Measurements from ENCODE around the gene PPP1R14B. TPM values are rescaled to one million over a fixed set of nuclear protein-coding genes. Genes with fewer than 3 reads are reported as not detected.

Gene PPP1R14B
- total RNA-seq, 3 donors from 2014 or later, result 63.0 to 101 (median 64.7) TPM

GRCh38 chr11:64229744-64230170, 17.0 kb downstream of the PPP1R14B start:
- TF ChIP-seq POLR2AphosphoS5 (IDR thresholded peaks at IDR 0.05), result no peak
- TF ChIP-seq, protein P1, sequence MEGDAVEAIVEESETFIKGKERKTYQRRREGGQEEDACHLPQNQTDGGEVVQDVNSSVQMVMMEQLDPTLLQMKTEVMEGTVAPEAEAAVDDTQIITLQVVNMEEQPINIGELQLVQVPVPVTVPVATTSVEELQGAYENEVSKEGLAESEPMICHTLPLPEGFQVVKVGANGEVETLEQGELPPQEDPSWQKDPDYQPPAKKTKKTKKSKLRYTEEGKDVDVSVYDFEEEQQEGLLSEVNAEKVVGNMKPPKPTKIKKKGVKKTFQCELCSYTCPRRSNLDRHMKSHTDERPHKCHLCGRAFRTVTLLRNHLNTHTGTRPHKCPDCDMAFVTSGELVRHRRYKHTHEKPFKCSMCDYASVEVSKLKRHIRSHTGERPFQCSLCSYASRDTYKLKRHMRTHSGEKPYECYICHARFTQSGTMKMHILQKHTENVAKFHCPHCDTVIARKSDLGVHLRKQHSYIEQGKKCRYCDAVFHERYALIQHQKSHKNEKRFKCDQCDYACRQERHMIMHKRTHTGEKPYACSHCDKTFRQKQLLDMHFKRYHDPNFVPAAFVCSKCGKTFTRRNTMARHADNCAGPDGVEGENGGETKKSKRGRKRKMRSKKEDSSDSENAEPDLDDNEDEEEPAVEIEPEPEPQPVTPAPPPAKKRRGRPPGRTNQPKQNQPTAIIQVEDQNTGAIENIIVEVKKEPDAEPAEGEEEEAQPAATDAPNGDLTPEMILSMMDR (IDR thresholded peaks at IDR 0.05), result no peak
- no peak for TF ChIP-seq POLR2A (IDR thresholded peaks at IDR 0.05)
- intact Hi-C loops (cut with DNase I; ENCODE audit: low total_unique reads), result no loop called here
- no peak for DNase-seq (ENCODE audit: low spot score in 2 of 2)

DNA sequence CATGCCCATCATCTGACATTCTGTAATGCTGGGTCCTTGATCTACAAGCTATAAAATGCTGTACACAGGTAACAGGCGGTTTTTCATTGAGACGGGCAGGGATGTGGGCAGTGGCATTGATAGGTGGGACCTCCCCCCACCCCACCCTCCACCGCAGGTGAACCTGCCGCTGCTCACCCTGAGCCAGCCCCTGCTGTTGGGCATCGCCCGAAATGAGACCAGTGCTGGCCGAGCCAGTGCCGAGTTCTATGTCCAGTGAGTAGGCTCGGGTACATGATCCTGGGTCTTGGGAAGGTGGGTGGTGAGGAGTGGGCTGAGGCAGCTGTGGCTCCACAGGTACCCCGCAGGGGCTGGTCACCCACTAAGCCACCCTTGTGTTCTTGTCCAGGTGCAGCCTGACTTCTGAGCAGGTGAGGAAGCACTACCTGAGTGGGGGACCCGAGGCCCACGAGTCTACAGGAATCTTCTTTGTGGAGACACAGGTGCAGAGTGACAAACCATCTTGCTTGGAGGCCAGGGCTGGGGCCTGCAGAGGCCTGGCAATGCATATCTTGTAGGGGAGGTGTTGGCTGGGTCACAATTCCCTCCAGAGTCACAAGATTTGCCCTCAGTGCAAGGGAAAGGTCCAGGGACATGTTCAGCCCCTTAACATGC, 17.5 kb downstream of the PPP1R14B start:
- H3K4me3 ChIP-seq, result peak overlapping the region in 2 of 3 donors; percentile 77 to 79
- TF ChIP-seq POLR2AphosphoS5 (IDR thresholded peaks at IDR 0.05) (no peak), POLR2A (IDR thresholded peaks at IDR 0.05) (no peak)
- TF ChIP-seq, protein P1 (IDR thresholded peaks at IDR 0.05), result no peak
- peak overlapping the region; percentile 62 to 94 for H3K27ac ChIP-seq
- no peak for DNase-seq (ENCODE audit: low spot score in 2 of 2)
- H3K27me3 ChIP-seq, result no peaks in the 10 kb centered on the region
- H3K4me1 ChIP-seq, result peaks cover 4 to 12% of the 10 kb centered on the region in 2 donors
- intact Hi-C loops (cut with DNase I; ENCODE audit: low total_unique reads), result no loop called here
- H3K36me3 ChIP-seq, result no peaks in the 10 kb centered on the region
- no peaks in the 10 kb centered on the region for H3K9me3 ChIP-seq

More at GRCh38 chr11:64229744-64230170, 17.0 kb downstream of the PPP1R14B start:
- Histone ChIP-seq H3K4me1 (peaks cover 4 to 12% of the 10 kb centered on the region in 2 donors), H3K27me3 (no peaks in the 10 kb centered on the region), H3K27ac (peak overlapping the region; percentile 94), H3K4me3 (peak overlapping the region; percentile 65 to 79 (median 77)), H3K9me3 (no peaks in the 10 kb centered on the region), H3K36me3 (no peaks in the 10 kb centered on the region)

- no peak for DNase-seq (ENCODE audit: low spot score in 2 of 2)
- Histone ChIP-seq H3K4me1 (peaks cover 0 to 4% of the 10 kb centered on the region in 2 donors), H3K27ac (peak overlapping the region; percentile 91 to 95), H3K9me3 (no peaks in the 10 kb centered on the region), H3K4me3 (peak overlapping the region; percentile 53 to 89 (median 87)), H3K27me3 (no peaks in the 10 kb centered on the region), H3K36me3 (no peaks in the 10 kb centered on the region)
- intact Hi-C loops (cut with DNase I; ENCODE audit: low total_unique reads), result no loop called here
- TF ChIP-seq POLR2AphosphoS5 (IDR thresholded peaks at IDR 0.05) (no peak), POLR2A (IDR thresholded peaks at IDR 0.05) (no peak)
- TF ChIP-seq, protein P1 (IDR thresholded peaks at IDR 0.05), result no peak
Observed at GRCh38 chr11:64227405-64227956, 19.3 kb downstream of the PPP1R14B start.

- H3K4me3 ChIP-seq, result peak overlapping the region; percentile 53 to 89 (median 87)
- intact Hi-C loops (cut with DNase I; ENCODE audit: low total_unique reads), result no loop called here
- H3K27ac ChIP-seq, result peak overlapping the region; percentile 91 to 95
- H3K4me1 ChIP-seq, result peaks cover 0 to 4% of the 10 kb centered on the region in 2 donors
- TF ChIP-seq POLR2A (IDR thresholded peaks at IDR 0.05), result no peak
- TF ChIP-seq POLR2AphosphoS5 (IDR thresholded peaks at IDR 0.05), result no peak
- no peaks in the 10 kb centered on the region for H3K36me3 ChIP-seq
- DNase-seq (ENCODE audit: low spot score in 2 of 2), result no peak
- H3K9me3 ChIP-seq, result no peaks in the 10 kb centered on the region
- H3K27me3 ChIP-seq, result no peaks in the 10 kb centered on the region
Observed at GRCh38 chr11:64226507-64227051, 20.2 kb downstream of the PPP1R14B start.

GRCh38 chr11:64225608-64226506, 20.9 kb downstream of the PPP1R14B start, which contains the start of the genes NUDT22 and TRPT1:
Gene NUDT22 (plus strand): TSS chr11:64226274. CDS start chr11:64226653, 379 bp downstream.
Gene TRPT1 (minus strand): TSS chr11:64226186. CDS start chr11:64225860, 326 bp downstream.
- Histone ChIP-seq H3K27ac (peak within 1 kb of the TSS; percentile 91 to 95), H3K36me3 (no peaks in the 10 kb centered on the region), H3K27me3 (no peaks in the 10 kb centered on the region), H3K9me3 (no peaks in the 10 kb centered on the region), H3K4me3 (peak within 1 kb of the TSS; percentile 53 to 89 (median 87)), H3K4me1 (peaks cover 0 to 4% of the 10 kb centered on the region in 2 donors)
- intact Hi-C loops (cut with DNase I; ENCODE audit: low total_unique reads), result no loop called here
- peak; percentile 59 to 84 (median 67) for TF ChIP-seq POLR2AphosphoS5 (IDR thresholded peaks at IDR 0.05)
- TF ChIP-seq, protein P1 (IDR thresholded peaks at IDR 0.05), result peak in 1 of 3 donors; percentile 9
- TF ChIP-seq POLR2A (IDR thresholded peaks at IDR 0.05), result peak; percentile 88
- DNase-seq (ENCODE audit: low spot score in 2 of 2), result peak; percentile 83 to 92
